MCF 10A (cell line): ENCODE results near the gene HES3. TPM values are rescaled to one million over a fixed set of nuclear protein-coding genes. Genes with fewer than 3 reads are reported as not detected.

Experiments
- BruUV-seq: library from RNA; stranded (reverse); fragments of 400-500 nt; replicated peaks from 2 replicates; lab custom pipeline; 2021; lab: Mats Ljungman, UMichigan
- CTCF ChIA-PET: fragments of 300-600 bp; sonication (Branson Sonifier 250); formaldehyde crosslinking; extraction: SDS; loops from one replicate; lab custom pipeline; 2021; ENCODE audit warnings: antibody characterized with exemption, inconsistent platforms; lab: Yijun Ruan, JAX
- POLR2A ChIA-PET: fragments of 300-600, 350-650 bp; sonication (Branson Sonifier 250); formaldehyde crosslinking; extraction: SDS; loops from one replicate; lab custom pipeline; 2020; ENCODE audit warnings: antibody characterized with exemption, inconsistent platforms; lab: Yijun Ruan, JAX
- DNase-seq: peaks from one replicate; pipeline ENCODE4 v3.0.0-alpha.2; 2018; ENCODE audit not compliant: unreplicated experiment
- H3K27ac Mint-ChIP-seq: one replicate; pipeline ENCODE4 v1.8.0; 2022; ENCODE audit warnings: mild to moderate bottlenecking, low read depth, mixed read lengths; ENCODE audit not compliant: unreplicated experiment
- H3K27me3 Mint-ChIP-seq: one replicate; pipeline ENCODE4 v1.8.0; 2022; ENCODE audit warnings: mixed read lengths; ENCODE audit not compliant: insufficient read depth, unreplicated experiment
- H3K36me3 Mint-ChIP-seq: one replicate; pipeline ENCODE4 v1.8.0; 2022; ENCODE audit warnings: mild to moderate bottlenecking, moderate library complexity, mixed read lengths; ENCODE audit not compliant: insufficient read depth, unreplicated experiment
- H3K4me1 Mint-ChIP-seq: one replicate; pipeline ENCODE4 v1.8.0; 2022; ENCODE audit warnings: mixed read lengths; ENCODE audit not compliant: insufficient read depth, unreplicated experiment
- H3K4me3 Mint-ChIP-seq: one replicate; pipeline ENCODE4 v1.8.0; 2022; ENCODE audit warnings: mild to moderate bottlenecking, moderate library complexity, mixed read lengths; ENCODE audit not compliant: unreplicated experiment
- H3K9me3 Mint-ChIP-seq: one replicate; pipeline ENCODE4 v1.8.0; 2022; ENCODE audit warnings: mixed read lengths; ENCODE audit not compliant: unreplicated experiment
- intact Hi-C: fragments of 100-400 bp; cut with micrococcal nuclease; formaldehyde crosslinking; loops from 2 replicates; pipeline ENCODE4 v1.14.1; 2022
- total RNA-seq: library from RNA; stranded (reverse); gene quantifications from 2 replicates; pipeline ENCODE4 v1.2.3, GENCODE V29; 2022
- TF ChIP-seq, protein P1 (sequence below): fragments of 200-600 bp; IDR thresholded peaks from one replicate; pipeline ENCODE4 v1.8.0; 2022; ENCODE audit warnings: antibody characterized with exemption, mild to moderate bottlenecking; ENCODE audit not compliant: unreplicated experiment

HES3 gene
- total RNA-seq, 1 experiment from 2014 or later, result not detected

DNA sequence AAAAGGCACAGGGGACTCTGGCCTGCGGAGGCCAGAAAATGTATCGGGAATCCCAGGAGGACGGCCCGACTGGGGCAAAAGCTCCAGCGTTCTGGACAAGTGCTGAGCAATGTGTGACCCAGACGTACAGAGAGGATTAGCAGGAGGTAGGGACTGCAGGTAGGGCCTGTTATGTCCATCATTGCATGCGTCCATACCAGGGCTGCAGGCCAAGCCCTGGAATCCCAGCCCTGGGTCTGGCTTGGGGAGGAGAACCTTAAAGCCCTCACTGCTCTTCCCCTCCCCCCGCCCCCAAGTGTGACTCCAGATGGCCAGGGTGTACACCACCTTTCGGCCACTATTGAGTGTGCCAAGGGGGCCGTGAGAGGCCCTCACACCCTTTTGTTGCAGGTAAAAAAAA lies 36.1 kb upstream of the HES3 start:
- H3K36me3 Mint-ChIP-seq, result no peaks in the 10 kb centered on the region
- no peak overlapping the region for H3K4me3 Mint-ChIP-seq
- BruUV-seq, result no TSS peak
- H3K27me3 Mint-ChIP-seq, result no peaks in the 10 kb centered on the region
- H3K27ac Mint-ChIP-seq, result no peak overlapping the region
- H3K4me1 Mint-ChIP-seq, result no peaks in the 10 kb centered on the region
- ChIA-PET CTCF (no interaction called here), POLR2A (interaction anchor here (0.6 to 1.2 kb wide), 4 partner anchors 18 to 229 kb away, joined by 3 to 4 read pairs (median 3); no protein-coding TSS in a partner anchor)
- H3K9me3 Mint-ChIP-seq, result no peaks in the 10 kb centered on the region
- intact Hi-C loops, result loop anchor here (10.0 kb wide), 1 partner anchor 153 kb away; no protein-coding TSS in a partner anchor
- no peak for DNase-seq
- TF ChIP-seq, protein P1, sequence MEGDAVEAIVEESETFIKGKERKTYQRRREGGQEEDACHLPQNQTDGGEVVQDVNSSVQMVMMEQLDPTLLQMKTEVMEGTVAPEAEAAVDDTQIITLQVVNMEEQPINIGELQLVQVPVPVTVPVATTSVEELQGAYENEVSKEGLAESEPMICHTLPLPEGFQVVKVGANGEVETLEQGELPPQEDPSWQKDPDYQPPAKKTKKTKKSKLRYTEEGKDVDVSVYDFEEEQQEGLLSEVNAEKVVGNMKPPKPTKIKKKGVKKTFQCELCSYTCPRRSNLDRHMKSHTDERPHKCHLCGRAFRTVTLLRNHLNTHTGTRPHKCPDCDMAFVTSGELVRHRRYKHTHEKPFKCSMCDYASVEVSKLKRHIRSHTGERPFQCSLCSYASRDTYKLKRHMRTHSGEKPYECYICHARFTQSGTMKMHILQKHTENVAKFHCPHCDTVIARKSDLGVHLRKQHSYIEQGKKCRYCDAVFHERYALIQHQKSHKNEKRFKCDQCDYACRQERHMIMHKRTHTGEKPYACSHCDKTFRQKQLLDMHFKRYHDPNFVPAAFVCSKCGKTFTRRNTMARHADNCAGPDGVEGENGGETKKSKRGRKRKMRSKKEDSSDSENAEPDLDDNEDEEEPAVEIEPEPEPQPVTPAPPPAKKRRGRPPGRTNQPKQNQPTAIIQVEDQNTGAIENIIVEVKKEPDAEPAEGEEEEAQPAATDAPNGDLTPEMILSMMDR, result no peak

DNA sequence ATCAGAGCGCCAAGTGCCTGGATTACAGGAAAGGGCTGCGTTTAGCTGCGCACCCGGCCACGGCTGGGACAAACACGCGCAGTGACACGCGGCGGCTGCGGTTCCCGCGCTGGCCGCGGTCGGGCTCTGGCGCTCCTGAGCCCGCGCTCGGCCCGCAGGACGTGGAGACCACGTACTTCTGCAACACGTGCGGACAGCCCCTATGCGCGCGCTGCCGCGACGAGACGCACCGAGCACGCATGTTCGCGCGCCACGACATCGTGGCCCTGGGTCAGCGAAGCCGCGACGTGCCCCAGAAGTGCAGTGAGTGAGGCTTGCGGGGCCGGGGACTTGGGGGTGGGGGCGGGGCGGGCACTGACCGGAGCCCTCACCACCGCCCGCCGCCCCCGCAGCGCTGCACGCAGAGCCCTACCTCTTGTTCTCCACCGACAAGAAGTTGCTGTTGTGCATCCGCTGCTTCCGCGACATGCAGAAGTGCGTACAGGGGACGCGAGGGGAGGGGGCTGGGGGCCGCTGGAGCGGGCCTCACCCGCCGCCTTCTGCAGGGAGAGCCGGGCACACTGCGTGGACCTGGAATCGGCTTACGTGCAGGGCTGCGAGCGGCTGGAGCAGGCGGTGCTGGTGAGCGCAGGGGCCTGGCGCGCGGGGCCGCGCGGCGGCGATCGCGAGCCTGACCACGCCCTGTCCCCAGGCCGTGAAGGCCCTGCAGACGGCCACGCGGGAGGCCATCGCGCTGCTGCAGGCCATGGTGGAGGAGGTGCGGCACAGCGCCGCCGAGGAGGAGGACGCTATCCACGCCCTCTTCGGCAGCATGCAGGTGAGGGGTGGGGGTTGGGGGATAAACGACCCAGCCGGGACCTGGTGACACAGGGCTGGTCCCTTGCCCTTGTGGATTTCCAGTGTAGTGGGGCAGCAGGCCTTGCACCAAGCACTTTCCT lies 35.0 kb upstream of the HES3 start:
- POLR2A ChIA-PET, result interaction anchor here (0.5 to 1.2 kb wide), 3 partner anchors 12 to 28 kb away, joined by 3 to 4 read pairs (median 3); no protein-coding TSS in a partner anchor
- BruUV-seq, result no TSS peak
- CTCF ChIA-PET, result no interaction called here

DNA sequence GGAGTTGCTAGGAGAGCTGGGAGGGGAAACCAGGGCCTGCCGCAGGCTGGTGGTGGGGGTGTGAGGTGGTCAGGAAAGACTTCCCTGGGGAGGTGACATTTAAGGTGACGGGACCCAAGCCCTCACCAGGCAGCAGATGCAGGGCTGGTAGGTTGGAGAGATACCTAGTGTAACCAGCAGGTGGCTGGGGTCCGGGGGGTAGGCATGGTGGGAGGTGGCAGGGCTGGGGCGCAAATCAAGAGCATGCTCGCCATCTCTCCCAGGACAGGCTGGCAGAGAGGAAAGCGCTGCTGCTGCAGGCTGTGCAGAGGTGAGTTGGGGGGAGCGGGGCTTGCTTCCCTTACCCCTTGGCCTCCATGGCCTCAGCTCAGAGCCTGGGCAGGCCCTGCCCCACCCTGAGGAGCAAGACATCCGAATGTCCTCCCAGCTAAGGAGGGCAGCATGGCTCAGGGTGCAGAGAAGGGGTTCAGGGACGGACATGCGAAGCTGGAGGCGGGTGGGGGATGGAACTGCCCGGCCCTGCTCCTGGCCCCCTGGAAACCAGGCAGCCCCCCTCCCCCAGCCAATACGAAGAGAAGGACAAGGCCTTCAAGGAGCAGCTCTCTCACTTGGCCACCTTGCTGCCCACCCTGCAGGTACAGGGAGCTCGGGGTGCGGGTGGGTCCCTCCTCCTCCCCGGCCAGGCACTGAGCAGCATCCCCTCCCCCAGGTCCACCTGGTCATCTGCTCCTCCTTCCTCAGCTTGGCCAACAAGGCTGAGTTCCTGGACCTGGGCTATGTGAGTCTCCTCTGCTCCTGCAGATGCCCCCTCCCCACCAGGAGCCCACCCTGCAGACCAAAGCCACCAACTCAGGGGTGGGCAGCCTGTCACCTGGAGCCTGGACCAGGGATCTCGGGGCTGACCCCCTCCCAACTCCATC lies 34.1 kb upstream of the HES3 start:
- BruUV-seq, result no TSS peak
- no peak for DNase-seq
- POLR2A ChIA-PET, result interaction anchor here (0.5 to 0.6 kb wide), 2 partner anchors 11 to 13 kb away, joined by 3 read pairs; no protein-coding TSS in a partner anchor
- Mint-ChIP-seq H3K27ac (no peak overlapping the region), H3K4me3 (no peak overlapping the region), H3K27me3 (no peaks in the 10 kb centered on the region), H3K4me1 (no peaks in the 10 kb centered on the region), H3K9me3 (no peaks in the 10 kb centered on the region), H3K36me3 (no peaks in the 10 kb centered on the region)
- CTCF ChIA-PET, result interaction anchor here (0.7 kb wide), 1 partner anchor 18 kb away, joined by 5 read pairs; no protein-coding TSS in a partner anchor
- TF ChIP-seq, protein P1, result no peak
- intact Hi-C loops, result loop anchor here (10.0 kb wide), 1 partner anchor 155 kb away; no protein-coding TSS in a partner anchor

More for the DNA sequence above, 35.0 kb upstream of the HES3 start:
- Mint-ChIP-seq H3K9me3 (no peaks in the 10 kb centered on the region), H3K4me3 (no peak overlapping the region), H3K27ac (no peak overlapping the region), H3K27me3 (no peaks in the 10 kb centered on the region), H3K36me3 (no peaks in the 10 kb centered on the region), H3K4me1 (no peaks in the 10 kb centered on the region)
- intact Hi-C loops, result loop anchor here (10.0 kb wide), 1 partner anchor 154 kb away; no protein-coding TSS in a partner anchor
- TF ChIP-seq, protein P1, result no peak
- no peak for DNase-seq
